Measurements from ENCODE around the gene SEC61A1.

The SEC61A1 gene

DNA sequence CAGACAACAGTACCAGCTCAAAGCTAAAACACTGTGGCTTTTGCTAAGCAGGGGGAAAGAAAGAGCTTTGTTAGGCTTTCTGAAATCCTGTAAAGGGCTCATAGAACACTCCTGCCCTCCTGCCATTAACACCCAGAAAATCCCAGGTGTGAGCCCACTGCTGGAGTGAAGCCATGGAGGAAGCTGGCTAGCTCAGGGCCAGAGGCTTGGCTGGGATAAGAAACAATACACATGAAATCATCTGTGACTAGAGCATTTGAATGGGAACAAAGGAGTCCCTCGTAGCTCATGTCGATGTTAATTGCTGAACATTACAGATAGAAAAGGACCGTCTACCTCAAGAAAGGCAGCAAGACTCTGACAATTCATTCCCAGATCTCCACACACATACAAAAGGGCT lies 47.9 kb downstream of the SEC61A1 start:
- no peak overlapping the region for H3K27ac ChIP-seq
- no peak for TF ChIP-seq ZFX (IDR thresholded peaks at IDR 0.05)
- TF ChIP-seq, protein P1, sequence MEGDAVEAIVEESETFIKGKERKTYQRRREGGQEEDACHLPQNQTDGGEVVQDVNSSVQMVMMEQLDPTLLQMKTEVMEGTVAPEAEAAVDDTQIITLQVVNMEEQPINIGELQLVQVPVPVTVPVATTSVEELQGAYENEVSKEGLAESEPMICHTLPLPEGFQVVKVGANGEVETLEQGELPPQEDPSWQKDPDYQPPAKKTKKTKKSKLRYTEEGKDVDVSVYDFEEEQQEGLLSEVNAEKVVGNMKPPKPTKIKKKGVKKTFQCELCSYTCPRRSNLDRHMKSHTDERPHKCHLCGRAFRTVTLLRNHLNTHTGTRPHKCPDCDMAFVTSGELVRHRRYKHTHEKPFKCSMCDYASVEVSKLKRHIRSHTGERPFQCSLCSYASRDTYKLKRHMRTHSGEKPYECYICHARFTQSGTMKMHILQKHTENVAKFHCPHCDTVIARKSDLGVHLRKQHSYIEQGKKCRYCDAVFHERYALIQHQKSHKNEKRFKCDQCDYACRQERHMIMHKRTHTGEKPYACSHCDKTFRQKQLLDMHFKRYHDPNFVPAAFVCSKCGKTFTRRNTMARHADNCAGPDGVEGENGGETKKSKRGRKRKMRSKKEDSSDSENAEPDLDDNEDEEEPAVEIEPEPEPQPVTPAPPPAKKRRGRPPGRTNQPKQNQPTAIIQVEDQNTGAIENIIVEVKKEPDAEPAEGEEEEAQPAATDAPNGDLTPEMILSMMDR (conservative IDR thresholded peaks at IDR 0.05) = no peak

GRCh38 chr3:128100638-128101037 lies 48.4 kb downstream of the SEC61A1 start:
- H3K27ac ChIP-seq = no peak overlapping the region
- TF ChIP-seq, protein P1 (conservative IDR thresholded peaks at IDR 0.05) = no peak
- peak; percentile 17; the same call in 1 of the 2 replicates for TF ChIP-seq ZFX (IDR thresholded peaks at IDR 0.05)

- no peak overlapping the region for H3K27ac ChIP-seq
- TF ChIP-seq, protein P1 (conservative IDR thresholded peaks at IDR 0.05) = no peak
- no peak for TF ChIP-seq ZFX (IDR thresholded peaks at IDR 0.05)
Measured at GRCh38 chr3:128103136-128103676, 51.0 kb downstream of the SEC61A1 start.

GRCh38 chr3:128107834-128108233 lies 55.6 kb downstream of the SEC61A1 start:
- no peak overlapping the region for H3K27ac ChIP-seq
- TF ChIP-seq, protein P1 (conservative IDR thresholded peaks at IDR 0.05) = no peak

DNA sequence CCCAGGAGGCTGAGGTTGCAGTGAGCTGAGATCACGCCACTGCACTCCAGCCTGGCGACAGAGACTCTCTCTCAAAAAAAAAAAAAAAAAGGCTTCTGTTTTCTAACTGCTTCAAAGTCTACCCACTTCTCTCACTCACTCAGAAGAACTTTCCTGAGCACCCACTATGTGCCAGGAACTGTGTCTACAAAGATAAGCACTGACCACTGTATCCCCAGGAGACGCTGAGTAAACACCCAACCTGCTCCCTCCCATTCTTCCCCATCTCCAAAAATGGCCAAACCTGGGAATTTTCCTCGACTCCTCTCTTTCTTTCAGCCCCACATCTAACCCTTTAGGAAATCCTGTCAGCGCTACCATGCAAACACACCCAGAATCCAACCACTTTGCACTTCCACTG lies 58.9 kb downstream of the SEC61A1 start:
- TF ChIP-seq, protein P1 (conservative IDR thresholded peaks at IDR 0.05) = no peak
- no peak for TF ChIP-seq ZFX (IDR thresholded peaks at IDR 0.05)
- no peak overlapping the region for H3K27ac ChIP-seq

DNA sequence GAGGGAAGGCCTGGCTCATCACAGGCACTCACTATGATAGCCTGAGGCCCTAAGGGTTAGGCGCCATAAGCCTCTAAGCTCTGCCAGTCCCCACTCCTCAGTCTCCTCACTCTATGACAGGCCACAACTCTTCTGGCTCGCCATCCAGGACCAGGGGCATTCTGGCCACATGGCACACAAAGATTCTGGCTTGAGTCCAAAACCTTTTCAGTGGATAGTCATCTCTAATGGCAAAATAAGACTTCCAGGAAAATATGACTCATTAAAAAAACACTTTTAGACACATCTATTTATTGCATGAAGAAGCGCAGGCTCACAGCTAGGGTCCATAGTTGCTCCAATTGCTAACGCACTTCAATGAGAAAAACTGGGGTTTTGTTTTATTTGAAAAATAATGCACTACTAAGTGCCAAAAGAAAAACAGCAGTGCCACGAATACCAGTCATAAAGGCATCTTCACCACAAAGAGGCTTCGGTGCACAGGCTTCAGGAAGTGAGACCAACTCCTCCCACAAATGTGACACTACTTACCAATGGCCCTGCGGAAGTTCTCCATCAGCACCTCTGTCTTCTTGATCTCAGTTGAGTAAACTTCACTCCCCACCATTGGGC lies 60.2 kb downstream of the SEC61A1 start:
- TF ChIP-seq, protein P1 (conservative IDR thresholded peaks at IDR 0.05) = no peak
- no peak for TF ChIP-seq ZFX (IDR thresholded peaks at IDR 0.05)
- no peak overlapping the region for H3K27ac ChIP-seq

DNA sequence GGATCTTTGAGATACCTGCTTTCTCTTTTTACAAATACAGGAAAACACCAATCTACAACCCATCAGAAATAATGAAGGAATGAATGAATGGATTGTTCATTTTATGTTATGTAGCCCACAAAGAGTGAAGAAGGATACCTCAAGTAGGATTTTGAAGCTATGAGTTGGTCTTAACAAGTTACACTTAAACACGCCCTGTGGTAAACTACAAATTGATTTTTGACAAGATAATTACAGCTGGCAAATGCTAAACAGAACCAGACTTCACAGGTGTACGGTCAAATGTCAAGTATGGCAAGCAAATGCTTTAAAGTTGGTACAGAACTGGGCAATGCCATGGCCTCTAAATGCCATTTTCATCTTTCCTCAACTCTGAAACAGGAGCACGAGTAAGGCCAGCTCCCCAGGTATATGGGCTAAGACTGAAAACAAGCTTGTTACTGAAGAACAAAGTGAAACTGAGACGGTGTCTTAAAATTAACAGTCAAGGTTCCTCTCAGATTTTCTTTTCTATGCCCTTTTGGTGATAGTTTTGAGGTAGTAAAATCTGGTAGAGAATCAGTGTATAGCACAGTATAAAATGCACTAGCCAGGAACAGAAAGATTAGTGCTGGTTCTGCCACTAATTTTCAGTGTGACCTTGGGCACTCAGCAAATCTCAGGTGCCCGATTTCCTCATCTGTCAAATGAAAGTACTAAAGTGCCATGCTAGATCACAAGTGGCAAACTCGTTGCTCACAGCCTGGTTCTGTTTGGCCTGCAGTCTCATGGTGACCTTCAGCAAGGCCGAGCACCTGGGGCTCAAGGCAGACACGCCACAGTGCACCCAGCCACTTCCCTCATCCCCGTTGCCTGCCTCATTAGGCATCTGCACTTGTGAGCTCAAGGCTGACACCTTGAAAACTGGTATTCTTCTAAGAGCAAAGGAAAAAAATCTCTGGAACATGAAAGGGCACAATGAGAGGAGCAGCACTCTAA lies 61.9 kb downstream of the SEC61A1 start:
- no peak for TF ChIP-seq ZFX (IDR thresholded peaks at IDR 0.05)
- TF ChIP-seq, protein P1 (conservative IDR thresholded peaks at IDR 0.05) = no peak
- no peak overlapping the region for H3K27ac ChIP-seq

Measured in C4-2B (cell line).